HG03139 (cell line): ENCODE measurements around the gene CIITA.

Experiments used
- ATAC-seq: cut with Tn5 transposase; IDR thresholded peaks from one replicate; pipeline ENCODE4 v1.9.1; 2021; ENCODE audit not compliant: unreplicated experiment

The CIITA gene

GRCh38 chr16:10879681-10880589 lies 2.9 kb downstream of the CIITA start:
- no peak for ATAC-seq

GRCh38 chr16:10880594-10881452 lies 3.8 kb downstream of the CIITA start:
- ATAC-seq, result no peak

GRCh38 chr16:10881479-10882030 lies 4.6 kb downstream of the CIITA start:
- no peak for ATAC-seq

- ATAC-seq, result no peak
Observed at GRCh38 chr16:10883004-10883403, 6.0 kb downstream of the CIITA start.

GRCh38 chr16:10885246-10885645 lies 8.2 kb downstream of the CIITA start:
- ATAC-seq, result no peak

GRCh38 chr16:10888320-10888937 lies 11.4 kb downstream of the CIITA start:
- no peak for ATAC-seq

GRCh38 chr16:10889855-10890254 lies 12.9 kb downstream of the CIITA start:
- ATAC-seq, result no peak

GRCh38 chr16:10892782-10893318 lies 15.8 kb downstream of the CIITA start:
- no peak for ATAC-seq

GRCh38 chr16:10895053-10895946 lies 18.3 kb downstream of the CIITA start:
- ATAC-seq, result no peak

GRCh38 chr16:10896165-10896564 lies 19.2 kb downstream of the CIITA start:
- ATAC-seq, result no peak

- no peak for ATAC-seq
Observed at GRCh38 chr16:10896723-10897122, 19.7 kb downstream of the CIITA start.

- peak; percentile 52 for ATAC-seq
Observed at GRCh38 chr16:10897134-10897533, 20.1 kb downstream of the CIITA start.

- ATAC-seq, result no peak
Observed at GRCh38 chr16:10902999-10903398, 26.0 kb downstream of the CIITA start.

GRCh38 chr16:10906482-10906881 lies 29.5 kb downstream of the CIITA start:
- ATAC-seq, result no peak

GRCh38 chr16:10906914-10907756 lies 30.1 kb downstream of the CIITA start:
- no peak for ATAC-seq

- ATAC-seq, result no peak
Observed at GRCh38 chr16:10907757-10908045, 30.7 kb downstream of the CIITA start.

GRCh38 chr16:10911267-10911666 lies 34.3 kb downstream of the CIITA start:
- ATAC-seq, result no peak

GRCh38 chr16:10916534-10916933 lies 39.5 kb downstream of the CIITA start:
- no peak for ATAC-seq

GRCh38 chr16:10918294-10919002 lies 41.4 kb downstream of the CIITA start:
- no peak for ATAC-seq
